IMR-90 (cell line): ENCODE results near the gene FOXP1. TPM values are rescaled to one million over a fixed set of nuclear protein-coding genes. Genes with fewer than 3 reads are reported as not detected.
A peak's percentile ranks its signal among the peaks of the same experiment; 100 is the strongest.

Experiments used
- ATAC-seq: fragments of 200-7000 bp; cut with Tn5 transposase; 2 replicates; pipeline ENCODE4 v1.9.1; 2020; ENCODE audit warnings: low read depth, mild to moderate bottlenecking, moderate library complexity
- BruUV-seq: library from RNA; stranded (reverse); fragments of 400-500 nt; replicated peaks from 2 replicates; lab custom pipeline; 2021; lab: Mats Ljungman, UMichigan
- CTCF ChIA-PET: fragments of 300-600 bp; formaldehyde crosslinking; extraction: SDS; loops from one replicate; lab custom pipeline; 2021; ENCODE audit warnings: antibody characterized with exemption; lab: Yijun Ruan, JAX
- POLR2A ChIA-PET: fragments of 300-600 bp; sonication (Branson Sonifier 250); formaldehyde crosslinking; loops from one replicate; lab custom pipeline; 2022; ENCODE audit warnings: antibody characterized with exemption; ENCODE audit not compliant: unreplicated experiment; lab: Charles Lee
- DNase-seq: peaks from one replicate; pipeline ENCODE4 v3.0.0; 2013
- H2AFZ ChIP-seq: replicated peaks from 2 replicates; pipeline ENCODE3; 2013; ENCODE audit warnings: low read length, mild to moderate bottlenecking; ENCODE audit not compliant: poor library complexity
- H2AK5ac ChIP-seq: 2 replicates; pipeline ENCODE4 v1.6.1; 2013; ENCODE audit warnings: low read depth, low read length, inconsistent platforms
- H2AK9ac ChIP-seq: replicated peaks from 2 replicates; pipeline ENCODE3; 2013; ENCODE audit warnings: mild to moderate bottlenecking, low read depth, low read length, moderate library complexity; ENCODE audit not compliant: poor library complexity
- H2BK120ac ChIP-seq: 2 replicates; pipeline ENCODE4 v1.6.1; 2013; ENCODE audit warnings: low read depth, low read length, inconsistent platforms
- H2BK15ac ChIP-seq: 3 replicates; pipeline ENCODE4 v1.6.1; 2013; ENCODE audit warnings: low read depth, low read length, inconsistent platforms
- H2BK20ac ChIP-seq: 2 replicates; pipeline ENCODE4 v1.6.1; 2013; ENCODE audit warnings: low read depth, mild to moderate bottlenecking, inconsistent platforms, low read length, moderate library complexity
- H2BK5ac ChIP-seq: 2 replicates; pipeline ENCODE4 v1.6.1; 2013; ENCODE audit warnings: mild to moderate bottlenecking, low read depth, low read length, inconsistent platforms; ENCODE audit not compliant: poor library complexity, severe bottlenecking
- H3K14ac ChIP-seq: replicated peaks from 2 replicates; pipeline ENCODE4 v1.6.1; 2013; ENCODE audit warnings: low read depth, low read length, inconsistent platforms
- H3K18ac ChIP-seq: 2 replicates; pipeline ENCODE4 v1.6.1; 2013; ENCODE audit warnings: low read depth, low read length, control low read depth
- H3K23ac ChIP-seq: 2 replicates; pipeline ENCODE4 v1.6.1; 2013; ENCODE audit warnings: low read depth, low read length, inconsistent platforms
- H3K27ac ChIP-seq: 2 replicates; pipeline ENCODE4 v1.5.1; 2013; ENCODE audit warnings: mild to moderate bottlenecking, control low read depth, low read length; ENCODE audit not compliant: insufficient read depth
- H3K27me3 ChIP-seq: 2 replicates; pipeline ENCODE4 v1.6.1; 2013; ENCODE audit warnings: low read length; ENCODE audit not compliant: control insufficient read depth, insufficient read depth
- H3K36me3 ChIP-seq: 2 replicates; pipeline ENCODE4 v1.6.1; 2013; ENCODE audit warnings: low read length, mixed read lengths; ENCODE audit not compliant: control insufficient read depth, insufficient read depth
- H3K4ac ChIP-seq: 2 replicates; pipeline ENCODE4 v1.6.1; 2013; ENCODE audit warnings: low read depth, low read length, inconsistent platforms
- H3K4me1 ChIP-seq: 2 replicates; pipeline ENCODE4 v1.6.1; 2013; ENCODE audit warnings: low read length, mixed read lengths; ENCODE audit not compliant: control insufficient read depth, insufficient read depth
- H3K4me2 ChIP-seq: 2 replicates; pipeline ENCODE4 v1.6.1; 2013; ENCODE audit warnings: low read depth, mild to moderate bottlenecking, control low read depth, low read length, moderate library complexity
- H3K4me3 ChIP-seq: 2 replicates; pipeline ENCODE4 v1.5.1; 2013; ENCODE audit warnings: low read depth, mild to moderate bottlenecking, control low read depth, low read length, moderate library complexity; ENCODE audit not compliant: insufficient read depth
- H3K56ac ChIP-seq: 2 replicates; pipeline ENCODE4 v1.6.1; 2013; ENCODE audit warnings: low read length, inconsistent platforms; ENCODE audit not compliant: insufficient read depth; ENCODE audit errors: extremely low read depth
- H3K79me1 ChIP-seq, 2 experiments: 2 replicates each; pipeline ENCODE4 v1.6.1; 2013; ENCODE audit warnings: low read length in 2 of 2, inconsistent platforms in 1 of 2, low read depth in 1 of 2
- H3K9ac ChIP-seq: 2 replicates; pipeline ENCODE4 v1.6.1; 2013; ENCODE audit warnings: low read depth, low read length, control low read depth
- H3K9me1 ChIP-seq: 2 replicates; pipeline ENCODE4 v1.6.1; 2013; ENCODE audit warnings: low read length, inconsistent platforms; ENCODE audit not compliant: insufficient read depth
- H3K9me3 ChIP-seq: 2 replicates; pipeline ENCODE4 v1.6.1; 2013; ENCODE audit warnings: low read length; ENCODE audit not compliant: control insufficient read depth, insufficient read depth
- H4K20me1 ChIP-seq: 2 replicates; pipeline ENCODE4 v1.6.1; 2013; ENCODE audit warnings: low read length, inconsistent platforms; ENCODE audit not compliant: insufficient read depth
- H4K5ac ChIP-seq: 2 replicates; pipeline ENCODE4 v1.6.1; 2013; ENCODE audit warnings: mild to moderate bottlenecking, low read depth, low read length, control low read depth
- H4K8ac ChIP-seq, 2 experiments: 2 replicates each; pipeline ENCODE4 v1.6.1; 2013; ENCODE audit warnings: low read depth in 2 of 2, low read length in 2 of 2, control low read depth in 1 of 2, inconsistent platforms in 1 of 2
- H4K91ac ChIP-seq: 2 replicates; pipeline ENCODE4 v1.6.1; 2013; ENCODE audit warnings: low read depth, low read length, inconsistent platforms; ENCODE audit not compliant: insufficient read depth
- MAFK ChIP-seq: IDR thresholded peaks from 2 replicates; pipeline ENCODE4 v1.6.1; 2012; ENCODE audit warnings: low read depth, low read length, improper control_type of control experiment
- RCOR1 ChIP-seq: IDR thresholded peaks from 2 replicates; pipeline ENCODE4 v1.6.1; 2012; ENCODE audit warnings: mild to moderate bottlenecking, low read length, improper control_type of control experiment; ENCODE audit not compliant: insufficient replicate concordance
- WGBS, 2 experiments: methylation state at CpG; one replicate each; pipeline versions ENCODE4 v1.1.5 to v1.1.7; 2013; ENCODE audit warnings: missing lambda C conversion rate in 2 of 2; ENCODE audit not compliant: insufficient read length in 1 of 2; ENCODE audit errors: extremely low coverage in 2 of 2; 5-methylcytosine and 5-hydroxymethylcytosine counted together
- dilution Hi-C: fragments of 300-500 bp; cut with HindIII; formaldehyde crosslinking; loops from one replicate; pipeline ENCODE4 v1.14.3; 2018; ENCODE audit warnings: low sequenced_read_pairs; ENCODE audit not compliant: unreplicated experiment
- in situ Hi-C: fragments of 300-500 bp; cut with MboI; formaldehyde crosslinking; loops from 3 replicates; pipeline ENCODE4 v1.14.3; 2019; ENCODE audit warnings: low sequenced_read_pairs, inconsistent platforms, mixed read lengths
- intact Hi-C: fragments of 100-400 bp; cut with micrococcal nuclease; formaldehyde crosslinking; loops from 2 replicates; pipeline ENCODE4 v1.10.0; 2022
- polyA plus RNA-seq, 3 experiments: library from polyadenylated mRNA; depleted of rRNA; stranded (reverse); fragments of >200 nt; gene quantifications; 2 replicates each; pipeline ENCODE4 v1.2.3, GENCODE V29; 2012; ENCODE audit warnings: low replicate concordance in 1 of 3
- total RNA-seq: library from RNA; depleted of rRNA; stranded (reverse); fragments of >200 nt; gene quantifications from 2 replicates; pipeline ENCODE4 v1.2.3, GENCODE V29; 2012

Gene FOXP1
- total and polyA plus RNA-seq, 2 of the 4 experiments (the other 2 are of a cell fraction): 37.0 to 132 TPM

DNA sequence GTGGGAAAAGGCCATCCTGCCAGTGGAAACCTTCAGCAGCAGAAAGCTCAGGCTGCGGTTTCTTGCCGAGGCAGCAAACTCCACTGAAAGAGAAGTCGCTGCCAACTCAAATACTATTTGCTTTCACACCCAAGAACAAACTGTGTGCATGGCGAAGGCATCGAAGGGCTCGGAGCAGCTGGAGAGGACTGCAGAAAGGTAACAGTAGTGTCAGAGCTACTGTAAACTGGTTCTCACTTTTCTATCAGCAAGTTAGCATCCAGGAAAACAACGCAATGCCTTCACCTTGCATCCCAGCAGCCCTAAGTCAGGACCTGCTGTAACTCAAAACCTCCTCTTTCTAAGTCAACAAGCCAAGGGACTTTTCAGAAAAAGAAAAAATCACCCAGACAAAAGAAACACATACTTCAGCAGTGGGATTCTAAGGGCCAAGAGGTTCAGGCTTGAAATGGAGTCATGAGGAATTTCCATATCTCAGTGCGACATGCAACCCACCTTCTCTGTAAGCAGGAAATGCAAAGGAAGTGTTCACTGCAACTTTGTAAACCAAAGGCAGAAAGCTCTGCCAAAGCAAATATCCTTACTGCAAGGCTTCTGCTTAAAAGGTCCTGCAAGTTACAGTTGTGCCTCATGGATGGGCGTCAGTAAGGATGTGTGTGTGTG lies 193.5 kb downstream of the FOXP1 start:
- Histone ChIP-seq H3K27me3 (no peaks in the 10 kb centered on the region), H3K79me1 (peaks cover 7 to 20% of the 10 kb centered on the region in 2 experiments), H4K20me1 (no peaks in the 10 kb centered on the region), H4K5ac (no peak overlapping the region), H3K18ac (peak overlapping the region; percentile 16; the same call in 1 of the 2 replicates), H3K27ac (peak overlapping the region; percentile 16), H3K4me1 (peaks cover 5% of the 10 kb centered on the region), H2AK9ac (no peak overlapping the region), H3K4me2 (peak overlapping the region; percentile 69), H3K56ac (peak overlapping the region; percentile 16; the same call in 1 of the 2 replicates), H2AFZ (peak overlapping the region; percentile 76), H4K91ac (peak overlapping the region; percentile 45; the same call in 1 of the 2 replicates), H3K36me3 (no peaks in the 10 kb centered on the region), H2AK5ac (peak overlapping the region; percentile 5; the same call in 1 of the 2 replicates), H3K9me1 (peaks cover 5% of the 10 kb centered on the region), H3K4me3 (no peak overlapping the region; the same call in 1 of the 2 replicates), H2BK5ac (peak overlapping the region; percentile 0), H4K8ac (peak overlapping the region in 1 of 2 experiments; percentile 18; a peak in 1 of 4 replicates), H2BK15ac (peak overlapping the region; percentile 5; the same call in 1 of the 3 replicates), H3K14ac (peak overlapping the region; percentile 69), H2BK120ac (peak overlapping the region; percentile 80), H3K9ac (no peak overlapping the region), H3K23ac (peak overlapping the region; percentile 80), H3K4ac (peak overlapping the region; percentile 78), H3K9me3 (no peaks in the 10 kb centered on the region), H2BK20ac (peak overlapping the region; percentile 79)
- ATAC-seq (peak; percentile 71), DNase-seq (peak; percentile 65)
- ChIA-PET CTCF (interaction anchor here (0.6 to 0.7 kb wide), 2 partner anchors 25 to 1072 kb away, joined by 5 read pairs; no protein-coding TSS in a partner anchor), POLR2A (interaction anchor here (0.6 to 0.9 kb wide), 2 partner anchors 8 to 189 kb away, joined by 3 to 13 read pairs; no protein-coding TSS in a partner anchor)
- no peak for TF ChIP-seq RCOR1
- TF ChIP-seq MAFK: peak; percentile 54
- dilution Hi-C loops: no loop called here
- no TSS peak for BruUV-seq
- no CpG with 5 or more reads among the region's 9 CpGs for WGBS, 2 experiments
- intact Hi-C loops: no loop called here
- in situ Hi-C loops: no loop called here
